ENCODE results near the gene SETBP1. TPM values are rescaled to one million over a fixed set of nuclear protein-coding genes. Genes with fewer than 3 reads are reported as not detected.

The SETBP1 gene
- total and polyA plus RNA-seq, 2 of the 8 experiments (the other 6 are each of a cell fraction or from before 2014, with no cell fraction given): 2.0 to 6.5 TPM

- no peaks in the 10 kb centered on the region for H4K20me1 ChIP-seq (replicated peaks in 1 of 2; ENCODE audit: control insufficient read depth in 1 of 2, insufficient read depth in 2 of 2, low read length in 2 of 2)
- H2BK12ac ChIP-seq (ENCODE audit: low read depth, low read length): no peak overlapping the region
- H4K91ac ChIP-seq (replicated peaks; ENCODE audit: insufficient read length, low read length): no peak overlapping the region
- H3K4me2 ChIP-seq (ENCODE audit: insufficient read depth in 1 of 2, low read depth in 2 of 2, low read length in 2 of 2): no peak overlapping the region
- H4K8ac ChIP-seq (ENCODE audit: extremely low read depth, insufficient read depth, low read length): no peak overlapping the region
- no peak overlapping the region for H2BK20ac ChIP-seq (ENCODE audit: low read length)
- H3K4me1 ChIP-seq (replicated peaks in 1 of 4; ENCODE audit: control insufficient read depth in 3 of 4, insufficient read depth in 4 of 4, low read length in 3 of 4): no peaks in the 10 kb centered on the region
- no peak overlapping the region for H3K56ac ChIP-seq (replicated peaks; ENCODE audit: insufficient read length, low read depth, low read length)
- WGBS, 2 experiments (ENCODE audit: extremely low coverage in 1 of 2, insufficient coverage in 1 of 2, insufficient read length in 1 of 2, insufficient replicate concordance in 2 of 2, low coverage in 1 of 2, low lambda C conversion rate in 2 of 2, missing lambda C conversion rate in 1 of 2): 89% methylated on average over 3 of the region's 3 CpGs; no CpG with 5 or more reads in 1 of the 2 experiments
- H3K27me3 ChIP-seq (replicated peaks in 1 of 4; ENCODE audit: control insufficient read depth in 3 of 4, extremely low read depth in 1 of 4, insufficient read depth in 3 of 4, low read length in 3 of 4): no peaks in the 10 kb centered on the region
- H3K18ac ChIP-seq (ENCODE audit: extremely low read depth, low read length): no peak overlapping the region
- no peaks in the 10 kb centered on the region for H3K79me1 ChIP-seq (ENCODE audit: low read depth, low read length)
- H3K14ac ChIP-seq (ENCODE audit: insufficient read length): no peak overlapping the region
- no peak for DNase-seq (ENCODE audit: low read depth in 1 of 2, low spot score in 2 of 2)
- no peak overlapping the region for H3K4ac ChIP-seq (replicated peaks; ENCODE audit: insufficient read length, low read depth, low read length)
- no peak overlapping the region for H2BK120ac ChIP-seq (replicated peaks; ENCODE audit: low read depth, low read length)
- no peaks in the 10 kb centered on the region for H3K9me3 ChIP-seq (ENCODE audit: insufficient read depth in 2 of 2, low read depth in 1 of 2, low read length in 1 of 2)
- no peaks in the 10 kb centered on the region; the same call in 1 of the 2 replicates for H3K23me2 ChIP-seq (ENCODE audit: low read depth, low read length)
- no peak overlapping the region for H3K27ac ChIP-seq (ENCODE audit: low read depth, low read length)
- FAIRE-seq: no peak
- no peak overlapping the region for H2AFZ ChIP-seq (ENCODE audit: low read length)
- no peaks in the 10 kb centered on the region for H3K79me2 ChIP-seq (ENCODE audit: control insufficient read depth in 1 of 2, insufficient read depth in 2 of 2, low read length in 2 of 2)
- no peak overlapping the region for H3K4me3 ChIP-seq (ENCODE audit: extremely low read depth in 1 of 4, insufficient read depth in 2 of 4, low read depth in 3 of 4, low read length in 4 of 4)
- POLR2A ChIA-PET (ENCODE audit: partially characterized antibody): no interaction called here
- no peak overlapping the region for H3K9ac ChIP-seq (replicated peaks in 1 of 4; ENCODE audit: extremely low read depth in 1 of 4, low read depth in 3 of 4, low read length in 3 of 4)
- H2AK5ac ChIP-seq (ENCODE audit: low read depth, low read length): no peak overlapping the region
- no peak overlapping the region for H3K23ac ChIP-seq (ENCODE audit: insufficient read length)
- TF ChIP-seq BRCA1 (IDR thresholded peaks at IDR 0.05; ENCODE audit: low read depth, low read length) (no peak), TAF7 (optimal IDR thresholded peaks at IDR 0.05; ENCODE audit: borderline replicate concordance, low read depth, low read length) (no peak), SP1 (IDR thresholded peaks at IDR 0.05; ENCODE audit: low read depth, low read length) (no peak), SRF (IDR thresholded peaks at IDR 0.05; ENCODE audit: low read depth, low read length) (no peak), E2F6 (IDR thresholded peaks at IDR 0.05) (no peak), GTF2F1 (IDR thresholded peaks at IDR 0.05; ENCODE audit: borderline replicate concordance, low read depth, low read length) (no peak), KDM5A (IDR thresholded peaks at IDR 0.05; ENCODE audit: low read length) (no peak), GABPA (IDR thresholded peaks at IDR 0.05; ENCODE audit: borderline replicate concordance, insufficient read depth, low read length) (no peak), ATF3 (IDR thresholded peaks at IDR 0.05; ENCODE audit: insufficient read depth, low read depth, low read length) (no peak), MAX (IDR thresholded peaks at IDR 0.05) (no peak), BACH1 (IDR thresholded peaks at IDR 0.05; ENCODE audit: low read length) (no peak), KDM1A (IDR thresholded peaks at IDR 0.05; ENCODE audit: borderline replicate concordance, low read length) (no peak), CHD2 (IDR thresholded peaks at IDR 0.05; ENCODE audit: low read length) (no peak), CBX8 (IDR thresholded peaks at IDR 0.05; ENCODE audit: borderline replicate concordance, low read depth, low read length) (no peak)
- CTCF ChIA-PET (ENCODE audit: partially characterized antibody): interaction anchor here (1.8 kb wide), 1 partner anchor 11 kb away, joined by 4 read pairs; no protein-coding TSS in a partner anchor
- H2BK5ac ChIP-seq (ENCODE audit: low read depth, low read length): no peak overlapping the region
- H4K5ac ChIP-seq (ENCODE audit: insufficient read length, low read depth, low read length): no peak overlapping the region
- H2BK15ac ChIP-seq (ENCODE audit: low read length): no peak overlapping the region
- no peaks in the 10 kb centered on the region for H3K36me3 ChIP-seq (ENCODE audit: control insufficient read depth in 2 of 4, insufficient read depth in 4 of 4, low read length in 3 of 4)
These were observed 365.5 kb downstream of the SETBP1 start for GRCh38 chr18:45046228-45046627.

Measured in H1 (cell line).